NCI-H2107 (cell line): ENCODE measurements around the gene RIMBP3C.
"Not testable (repeated sequence)": the region's sequence is repeated elsewhere in the genome, so short reads cannot be mapped to it uniquely, and the experiment has no call there.

Source experiments
- DNase-seq: peaks from one replicate; lab custom pipeline; 2025; lab: John Stamatoyannopoulos, UW

The RIMBP3C gene, protein sequence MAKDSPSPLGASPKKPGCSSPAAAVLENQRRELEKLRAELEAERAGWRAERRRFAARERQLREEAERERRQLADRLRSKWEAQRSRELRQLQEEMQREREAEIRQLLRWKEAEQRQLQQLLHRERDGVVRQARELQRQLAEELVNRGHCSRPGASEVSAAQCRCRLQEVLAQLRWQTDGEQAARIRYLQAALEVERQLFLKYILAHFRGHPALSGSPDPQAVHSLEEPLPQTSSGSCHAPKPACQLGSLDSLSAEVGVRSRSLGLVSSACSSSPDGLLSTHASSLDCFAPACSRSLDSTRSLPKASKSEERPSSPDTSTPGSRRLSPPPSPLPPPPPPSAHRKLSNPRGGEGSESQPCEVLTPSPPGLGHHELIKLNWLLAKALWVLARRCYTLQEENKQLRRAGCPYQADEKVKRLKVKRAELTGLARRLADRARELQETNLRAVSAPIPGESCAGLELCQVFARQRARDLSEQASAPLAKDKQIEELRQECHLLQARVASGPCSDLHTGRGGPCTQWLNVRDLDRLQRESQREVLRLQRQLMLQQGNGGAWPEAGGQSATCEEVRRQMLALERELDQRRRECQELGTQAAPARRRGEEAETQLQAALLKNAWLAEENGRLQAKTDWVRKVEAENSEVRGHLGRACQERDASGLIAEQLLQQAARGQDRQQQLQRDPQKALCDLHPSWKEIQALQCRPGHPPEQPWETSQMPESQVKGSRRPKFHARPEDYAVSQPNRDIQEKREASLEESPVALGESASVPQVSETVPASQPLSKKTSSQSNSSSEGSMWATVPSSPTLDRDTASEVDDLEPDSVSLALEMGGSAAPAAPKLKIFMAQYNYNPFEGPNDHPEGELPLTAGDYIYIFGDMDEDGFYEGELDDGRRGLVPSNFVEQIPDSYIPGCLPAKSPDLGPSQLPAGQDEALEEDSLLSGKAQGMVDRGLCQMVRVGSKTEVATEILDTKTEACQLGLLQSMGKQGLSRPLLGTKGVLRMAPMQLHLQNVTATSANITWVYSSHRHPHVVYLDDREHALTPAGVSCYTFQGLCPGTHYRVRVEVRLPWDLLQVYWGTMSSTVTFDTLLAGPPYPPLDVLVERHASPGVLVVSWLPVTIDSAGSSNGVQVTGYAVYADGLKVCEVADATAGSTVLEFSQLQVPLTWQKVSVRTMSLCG (N-terminal part only)

DNA sequence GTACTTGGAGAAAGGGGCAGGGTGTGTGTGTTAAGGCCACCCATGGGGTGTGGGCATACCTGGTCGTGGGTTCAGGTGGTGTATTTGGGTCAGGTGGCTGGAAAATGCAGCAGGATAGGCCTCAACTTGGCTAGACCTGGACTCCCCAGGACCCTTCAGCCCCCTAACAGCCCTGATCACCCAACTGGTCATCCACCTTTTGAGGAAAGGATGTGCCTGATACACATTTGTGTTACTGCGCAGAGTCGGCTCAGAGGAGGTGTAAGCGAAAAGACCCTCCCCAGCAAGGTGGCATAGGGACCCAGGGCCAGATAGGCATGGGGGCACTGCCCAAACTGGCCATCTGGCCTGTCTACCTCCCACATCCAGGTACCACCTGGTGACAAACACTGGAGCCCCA lies at the start of gene RIMBP3C:
Gene RIMBP3C (minus strand): TSS at position 101 of the 400 bp plus-strand sequence. CDS start 485 bp downstream, outside the sequence.
- DNase-seq: not testable (repeated sequence)

DNA sequence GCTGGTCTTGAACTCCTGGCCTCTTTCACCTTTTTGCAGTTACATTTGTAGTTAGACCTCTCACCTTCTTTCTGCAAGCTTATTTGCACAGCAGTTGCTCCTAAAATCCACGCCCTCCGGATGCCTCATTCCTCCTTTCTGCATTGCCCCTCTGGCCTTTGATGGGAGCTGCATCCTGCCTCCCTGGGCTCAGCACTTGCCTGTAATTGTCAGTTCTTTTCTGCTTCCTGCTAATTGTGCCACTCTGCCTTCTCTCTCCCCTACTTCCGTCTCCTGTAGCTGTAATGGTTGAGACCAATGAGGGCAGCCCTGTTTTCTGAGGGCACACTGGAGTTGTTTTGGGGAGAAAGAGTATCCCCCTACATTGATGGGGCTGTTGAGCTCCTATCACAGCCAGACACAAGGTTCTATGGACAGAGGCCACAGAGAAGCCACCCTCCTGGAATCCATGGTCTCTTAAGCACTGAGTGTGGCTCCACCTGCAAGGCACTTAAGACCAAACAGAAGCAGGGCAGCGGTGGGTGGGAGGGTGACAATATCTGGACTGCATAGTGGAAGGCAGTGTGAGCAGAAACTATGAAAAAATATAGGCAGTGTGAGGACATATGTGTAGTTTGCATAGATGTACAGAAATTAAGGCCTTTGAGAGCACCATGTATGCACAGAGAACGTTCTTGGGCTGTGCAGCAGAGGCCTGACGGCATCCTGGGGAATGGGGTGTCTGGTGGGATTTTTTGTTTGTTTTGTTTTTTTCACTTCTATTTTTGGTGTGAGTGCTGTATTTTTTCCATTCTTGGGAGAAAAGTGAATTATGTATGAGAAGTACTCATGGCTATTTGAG lies 48.0 kb upstream of the RIMBP3C start:
- DNase-seq: no peak

DNA sequence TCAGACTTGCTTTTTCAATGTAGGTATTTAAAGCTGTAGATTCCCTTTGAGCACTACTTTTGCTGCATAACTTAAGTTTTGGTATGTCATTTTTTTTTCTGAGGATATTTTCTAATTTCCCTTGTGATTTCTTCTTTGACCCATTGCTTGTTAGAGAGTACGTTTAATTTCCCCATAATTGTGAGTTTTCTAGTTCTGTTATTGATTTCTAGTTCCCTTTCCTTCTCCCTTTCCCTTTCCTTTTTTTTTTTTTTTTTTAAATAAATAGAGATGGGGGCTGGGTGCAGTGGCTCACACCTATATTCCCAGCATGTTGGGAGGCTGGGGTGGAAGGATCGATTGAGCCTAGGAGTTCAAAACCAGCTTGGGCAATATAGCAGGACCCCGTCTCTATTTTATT lies 47.0 kb upstream of the RIMBP3C start:
- no peak for DNase-seq

DNA sequence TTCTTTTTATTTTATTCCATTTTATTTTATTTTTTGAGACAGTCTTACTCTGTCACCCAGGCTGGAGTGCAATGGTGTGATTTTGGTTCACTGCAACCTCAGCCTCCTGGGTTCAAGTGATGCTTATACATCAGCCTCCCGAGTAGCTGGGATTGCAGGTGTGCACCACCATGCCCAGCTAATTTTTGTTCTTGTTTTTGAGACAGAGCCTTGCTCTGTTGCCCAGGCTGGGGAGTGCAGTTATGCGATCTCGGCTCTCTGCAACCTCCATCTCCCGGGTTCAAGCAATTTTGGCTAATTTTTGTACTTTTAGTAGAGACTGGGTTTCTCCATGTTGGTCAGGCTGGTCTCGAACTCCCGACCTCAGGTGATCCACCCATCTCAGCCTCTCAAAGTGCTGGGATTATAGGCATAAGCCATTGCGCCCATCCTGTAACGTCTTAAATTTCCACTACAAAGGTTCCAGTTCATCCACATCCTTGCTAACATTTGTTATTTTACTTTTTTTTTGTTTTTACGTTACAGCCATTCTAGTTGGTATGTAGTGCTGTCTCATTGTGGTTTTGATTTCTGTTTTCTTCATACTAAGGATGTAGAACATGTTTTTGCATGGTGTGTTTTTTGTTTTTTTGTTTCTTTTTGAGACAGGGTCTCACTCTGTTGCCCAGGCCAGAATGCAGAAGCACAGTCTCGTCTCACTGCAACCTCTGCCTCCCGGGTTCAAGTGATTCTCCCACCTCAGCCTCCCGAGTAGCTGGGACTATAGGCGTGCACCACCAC lies 45.3 kb upstream of the RIMBP3C start:
- not testable (repeated sequence) for DNase-seq

DNA sequence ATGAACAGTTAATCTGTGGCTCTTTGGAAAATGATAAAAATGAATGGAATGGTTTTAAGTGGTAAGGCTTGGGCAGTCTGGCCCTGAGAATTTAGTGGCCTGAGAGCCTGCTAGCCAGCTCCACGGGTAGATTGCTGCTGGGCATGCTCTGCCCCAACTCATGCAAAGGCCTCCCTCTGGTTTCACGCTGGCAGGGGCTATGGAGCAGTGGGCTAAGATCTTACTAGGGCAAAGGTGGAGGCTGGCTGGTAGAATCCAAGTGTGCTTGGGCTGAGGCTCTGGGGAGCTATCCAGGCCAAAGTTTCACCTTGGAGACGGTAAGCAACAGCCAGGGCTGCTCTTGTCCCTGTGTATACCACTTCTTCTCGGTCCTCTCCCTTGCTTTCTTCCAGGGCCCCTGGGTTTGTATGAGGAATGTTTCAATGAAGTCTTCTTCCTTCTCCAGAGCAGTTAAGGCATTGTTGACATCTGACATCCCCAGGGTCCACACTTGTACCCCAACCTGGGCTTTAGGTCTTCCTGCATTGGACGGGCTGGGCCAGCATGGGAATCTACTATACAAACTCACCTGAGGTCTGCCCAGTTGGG lies 43.7 kb upstream of the RIMBP3C start:
- no peak for DNase-seq

DNA sequence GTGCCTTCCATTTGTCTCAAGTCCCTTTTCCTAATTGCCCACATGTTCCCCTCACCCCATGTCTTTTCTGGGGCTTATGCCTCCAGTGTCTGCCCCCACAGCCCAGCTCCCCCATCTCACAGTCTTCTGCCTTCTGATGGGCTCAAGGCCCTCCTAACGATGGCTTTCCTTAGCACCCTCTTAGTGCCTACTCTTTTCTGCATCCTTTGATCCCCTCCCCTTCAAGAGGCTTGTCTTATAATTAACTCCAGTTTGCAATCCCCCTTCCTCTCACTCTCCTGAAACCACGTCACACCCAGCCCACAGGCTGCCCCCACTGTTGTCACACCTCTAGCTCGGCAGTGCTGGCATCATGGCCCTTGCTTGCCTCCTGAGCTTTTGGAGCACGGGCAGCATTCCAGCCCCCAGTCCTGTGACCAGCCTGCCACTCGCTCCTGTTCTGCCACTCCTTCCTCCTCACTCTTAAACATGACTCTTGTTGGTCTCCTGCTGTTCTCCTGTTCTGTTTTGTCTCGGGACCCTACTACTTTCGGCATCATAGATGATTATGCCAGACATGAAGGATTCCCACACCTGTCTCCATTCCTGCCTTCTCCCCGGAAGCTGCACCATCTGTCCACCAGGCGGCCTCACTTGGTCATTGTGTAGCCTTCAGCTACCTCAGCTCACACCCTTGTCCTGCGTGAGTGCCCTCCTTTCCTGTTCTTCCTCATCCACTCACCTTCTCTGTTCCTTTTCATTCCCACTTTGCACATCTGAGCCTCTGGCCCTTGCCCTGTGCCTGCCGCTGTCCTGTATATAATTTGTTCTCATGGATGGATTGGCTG lies 42.4 kb upstream of the RIMBP3C start:
- no peak for DNase-seq

DNA sequence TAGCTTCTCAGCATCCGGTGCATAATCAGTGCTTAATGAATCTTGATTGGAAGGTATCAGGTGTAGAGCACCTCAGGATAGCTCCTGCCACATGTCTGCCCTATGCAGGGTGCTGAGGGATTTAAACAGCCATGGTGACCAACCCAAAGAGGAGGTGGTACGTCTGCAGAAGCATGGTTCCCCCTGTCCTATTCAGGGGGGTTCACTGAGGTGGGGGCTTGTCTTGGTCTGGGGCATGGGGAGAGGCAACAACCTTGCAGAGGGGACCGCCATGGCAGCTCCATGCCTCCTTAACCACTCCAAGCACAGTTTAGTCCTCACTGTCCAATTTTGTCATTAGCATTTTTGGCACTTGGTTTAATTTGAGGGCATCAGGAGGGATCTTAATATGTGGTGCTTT lies 41.2 kb upstream of the RIMBP3C start:
- no peak for DNase-seq

DNA sequence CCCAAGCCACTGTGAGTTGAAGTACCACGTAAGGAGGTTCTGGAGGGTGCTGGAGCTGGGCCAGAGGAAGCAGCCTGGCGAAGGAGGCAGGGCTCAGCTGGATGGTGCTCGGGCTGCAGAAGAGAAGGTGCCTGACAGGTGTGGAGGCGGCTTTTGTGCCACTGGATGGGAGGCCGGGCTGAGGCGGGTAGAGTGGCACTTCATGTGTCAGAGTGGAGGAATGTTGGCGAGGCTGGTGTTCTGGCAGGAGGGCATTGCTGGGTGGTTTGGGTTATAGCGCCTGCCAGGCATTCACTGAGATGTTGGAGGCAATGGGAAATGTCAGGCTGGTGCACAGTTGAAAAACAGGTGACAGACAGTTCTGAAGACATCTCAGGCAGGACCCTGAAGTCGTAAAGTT lies 40.4 kb upstream of the RIMBP3C start:
- DNase-seq: no peak

DNA sequence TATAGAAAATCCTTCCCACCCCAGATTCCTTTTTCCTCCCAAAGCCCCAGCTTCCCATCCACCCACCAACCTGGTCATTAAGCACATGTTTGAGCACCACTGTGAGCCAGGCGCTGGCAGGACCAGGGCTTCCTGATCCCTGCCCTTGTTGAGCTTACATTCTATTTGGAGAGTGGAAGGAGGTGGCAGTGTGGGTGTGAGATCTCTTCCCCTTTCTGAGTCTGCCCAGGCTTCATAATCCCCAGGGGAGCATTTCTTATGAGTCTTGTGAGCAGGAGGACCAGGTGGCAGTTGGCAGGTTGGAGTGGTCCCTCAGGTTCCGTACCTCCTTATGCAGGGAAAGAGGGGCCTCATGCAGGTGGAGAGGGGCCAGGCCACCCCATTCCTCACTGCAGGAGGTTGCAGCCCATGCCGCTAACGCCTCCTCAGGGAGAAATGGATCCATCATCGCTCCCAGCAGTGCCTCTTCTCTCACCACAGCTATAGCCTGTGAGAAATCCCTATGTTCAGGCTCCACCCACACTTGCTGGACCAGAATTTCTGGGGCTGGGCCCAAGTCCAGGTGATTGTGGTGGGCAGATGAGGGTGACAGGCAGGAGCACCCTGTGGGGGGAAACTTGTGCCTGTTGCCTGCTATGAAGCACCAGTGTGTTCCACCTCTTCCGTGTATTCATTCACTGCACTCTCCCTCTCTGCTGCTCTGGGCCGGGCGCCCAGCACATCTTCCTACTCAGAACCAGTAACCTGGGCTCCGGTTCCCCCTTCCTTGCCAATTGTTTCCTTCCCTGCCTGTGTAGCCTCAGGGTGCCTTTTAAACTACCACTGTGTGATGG lies 39.8 kb upstream of the RIMBP3C start:
- no peak for DNase-seq

DNA sequence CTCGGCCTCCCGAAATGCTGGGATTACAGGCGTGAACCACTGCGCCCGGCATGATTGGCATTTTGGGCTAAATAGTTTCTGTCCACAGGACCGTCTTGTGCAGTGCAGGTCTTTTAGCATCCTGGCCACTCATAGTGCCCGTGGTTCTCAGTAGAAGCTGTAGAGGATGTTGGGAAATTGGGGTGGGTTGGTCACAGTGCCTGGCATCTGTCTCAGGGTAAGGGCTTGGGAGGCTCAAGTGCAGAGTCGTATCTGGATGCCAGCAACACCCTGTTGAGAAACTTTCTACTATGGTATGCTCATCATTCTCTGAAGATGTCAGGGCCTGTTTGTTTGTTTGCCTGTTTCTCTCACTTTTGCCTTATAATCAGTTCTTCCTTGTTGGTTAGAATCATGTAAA lies 38.1 kb upstream of the RIMBP3C start:
- DNase-seq: no peak

DNA sequence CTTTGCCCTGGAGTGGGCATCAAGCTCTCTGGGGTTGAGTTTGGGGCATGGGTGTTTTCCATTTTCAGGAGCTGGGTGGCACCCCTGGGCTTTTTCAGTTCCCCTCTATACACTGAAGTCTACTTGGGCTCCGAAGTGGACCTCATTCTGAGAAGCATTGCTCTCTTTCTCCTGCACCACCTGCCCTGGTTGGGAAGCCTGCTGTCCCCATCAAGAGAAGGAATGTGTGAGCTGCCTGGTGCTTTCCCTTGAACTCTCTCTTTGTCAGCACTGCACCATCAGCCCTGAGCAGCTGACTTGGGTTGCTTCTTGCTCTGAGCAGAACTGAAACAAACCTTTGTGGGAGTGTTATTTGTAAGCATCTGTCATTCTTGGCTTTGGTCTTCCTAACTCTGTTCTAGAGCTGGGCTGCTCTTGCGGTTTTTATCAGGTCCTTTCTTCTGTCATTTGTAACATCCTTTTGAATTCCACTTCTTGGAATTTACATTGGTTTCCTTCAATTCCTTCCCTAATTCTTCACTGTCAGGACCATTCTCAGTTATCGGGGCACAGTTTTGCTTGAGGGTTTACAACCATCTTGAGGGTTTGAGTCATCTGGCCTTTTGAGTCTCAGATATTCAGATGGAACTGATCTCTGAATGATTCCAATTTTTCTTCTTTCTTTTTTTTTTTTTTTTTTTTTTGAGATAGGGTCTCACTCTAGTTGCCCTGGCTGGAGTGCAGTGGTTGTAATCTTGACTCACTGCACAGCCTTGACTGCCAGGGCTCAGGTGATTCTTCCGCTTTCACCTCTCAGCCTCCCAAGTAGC lies 36.7 kb upstream of the RIMBP3C start:
- DNase-seq: no peak

DNA sequence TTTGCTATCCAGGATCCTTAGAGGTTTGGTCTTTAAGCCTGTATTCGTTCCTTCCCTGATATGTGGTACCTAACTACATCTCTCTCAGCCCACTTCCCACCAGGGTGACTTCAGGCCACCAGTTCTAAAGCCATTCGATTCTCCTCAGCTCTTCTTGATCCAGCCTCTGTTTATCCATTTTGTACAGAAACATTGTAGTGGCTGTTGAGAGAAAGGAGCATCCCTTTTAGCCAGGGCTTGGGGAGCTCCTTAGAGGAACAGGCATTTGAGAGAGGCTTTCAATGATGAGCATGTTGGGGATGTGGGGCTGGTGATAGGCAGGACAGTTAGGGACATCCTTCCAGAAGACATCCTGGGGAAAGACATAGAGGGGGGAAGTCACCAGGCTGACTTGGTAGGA lies 34.1 kb upstream of the RIMBP3C start:
- no peak for DNase-seq

DNA sequence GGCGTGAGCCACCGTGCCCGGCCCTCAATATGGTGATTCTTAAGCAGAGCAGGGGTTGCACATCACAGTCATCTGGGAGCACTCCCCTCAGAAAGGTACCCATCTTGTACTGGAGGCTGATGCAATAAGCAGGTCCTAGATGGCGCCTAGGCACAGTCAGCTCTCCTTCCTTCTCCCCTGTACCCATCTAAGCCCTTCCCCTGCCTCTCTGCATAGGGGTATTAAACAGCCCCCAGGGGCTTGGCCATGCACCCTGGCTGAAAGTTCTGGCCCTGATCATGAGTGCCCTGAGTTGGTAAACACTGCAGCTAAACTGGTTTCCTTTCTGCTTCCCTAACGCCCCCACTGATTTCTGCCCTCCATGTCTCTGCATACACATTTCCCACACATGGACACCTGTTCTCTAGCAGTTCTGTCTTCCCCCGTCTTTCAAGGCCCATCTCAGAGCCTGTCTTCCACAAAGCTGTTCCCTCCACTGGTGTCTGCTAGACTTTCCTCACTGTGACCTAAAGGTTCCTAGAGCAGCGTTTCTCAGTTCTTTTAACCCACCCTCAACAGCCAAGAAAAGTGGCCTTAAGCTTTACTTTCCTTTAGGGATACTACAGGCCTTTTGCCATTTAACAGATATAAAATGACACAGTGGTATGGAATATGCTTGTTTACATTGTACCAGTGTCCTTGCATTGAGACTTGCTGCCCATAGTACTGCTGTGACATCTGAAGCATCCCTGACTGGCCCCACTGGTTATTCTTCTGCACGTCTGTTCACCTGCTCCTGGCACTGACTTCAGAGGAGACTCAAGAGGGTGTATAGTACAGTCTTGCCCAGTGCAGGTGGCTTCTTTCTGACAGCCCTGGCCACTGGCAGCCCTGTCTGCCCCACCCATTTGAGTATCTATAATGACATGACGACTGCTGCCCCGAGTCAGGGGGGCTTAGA lies 31.8 kb upstream of the RIMBP3C start:
- no peak for DNase-seq

DNA sequence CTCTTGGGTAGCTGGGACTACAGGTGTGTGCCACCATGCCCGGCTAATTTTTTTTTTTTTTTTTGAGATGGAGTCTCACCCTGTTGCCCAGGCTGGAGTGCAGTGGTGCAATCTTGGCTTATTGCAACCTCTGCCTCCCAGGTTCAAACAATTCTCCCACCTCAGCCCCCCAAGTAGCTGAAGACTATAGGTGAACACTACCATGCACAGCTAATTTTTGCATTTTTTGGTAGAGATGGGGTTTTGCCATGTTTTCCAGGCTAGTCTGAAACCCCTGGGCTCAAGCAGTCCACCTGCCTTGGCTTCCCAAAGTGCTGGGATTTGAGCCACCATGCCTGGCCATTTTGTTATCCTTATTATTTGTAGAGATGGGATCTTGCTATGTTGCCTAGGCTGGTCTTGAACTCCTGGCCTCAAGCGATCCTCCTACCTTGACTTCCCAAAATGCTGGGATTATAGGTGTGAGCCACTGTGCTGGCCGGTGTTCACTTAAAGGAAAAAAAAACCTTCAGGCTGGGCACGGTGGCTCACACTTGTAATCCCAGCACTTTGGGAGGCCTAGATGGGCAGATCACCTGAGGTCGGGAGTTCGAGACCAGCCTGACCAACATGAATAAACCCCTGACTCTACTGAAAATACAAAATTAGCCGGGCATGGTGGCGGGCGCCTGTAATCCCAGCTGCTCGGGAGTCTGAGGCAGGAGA lies 29.9 kb upstream of the RIMBP3C start:
- not testable (repeated sequence) for DNase-seq

DNA sequence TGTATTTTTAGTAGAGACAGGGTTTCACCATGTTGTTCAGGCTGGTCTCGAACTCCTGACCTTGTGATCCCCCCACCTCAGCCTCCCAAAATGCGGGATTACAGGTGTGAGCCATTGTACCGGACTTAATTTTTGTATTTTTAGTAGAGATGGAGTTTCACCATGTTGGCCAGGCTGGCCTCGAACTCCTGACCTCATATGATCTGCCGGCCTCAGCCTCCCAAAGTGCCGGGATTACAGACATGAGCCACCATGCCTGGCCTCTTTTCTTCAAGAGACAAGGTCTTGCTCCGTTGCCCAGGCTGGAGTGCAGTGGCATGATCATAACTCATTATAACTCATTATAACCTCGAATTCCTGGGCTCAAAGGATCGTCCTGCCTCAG lies 29.4 kb upstream of the RIMBP3C start:
- not testable (repeated sequence) for DNase-seq

DNA sequence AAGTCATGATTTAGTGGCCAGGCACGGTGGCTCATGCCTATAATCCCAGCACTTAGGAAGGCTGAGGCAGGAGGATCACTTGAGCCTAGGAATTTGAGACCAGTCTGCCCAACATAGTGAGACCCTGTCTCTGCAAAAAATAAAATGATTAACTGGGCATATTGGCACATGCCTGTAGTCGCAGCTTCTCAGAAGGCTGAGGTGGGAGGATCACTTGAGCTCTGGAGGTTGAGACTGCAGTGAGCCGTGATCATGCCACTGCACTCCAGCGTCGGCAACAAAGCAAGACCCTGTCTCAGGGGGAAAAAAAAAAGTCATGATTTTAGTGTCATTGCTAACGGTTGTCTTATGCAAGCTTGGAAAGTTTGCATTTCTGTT lies 28.2 kb upstream of the RIMBP3C start:
- no peak for DNase-seq
